HepG2 (cell line): ENCODE measurements around the gene PARP2. TPM values are rescaled to one million over a fixed set of nuclear protein-coding genes. Genes with fewer than 3 reads are reported as not detected.

Experiments
- ESRRA ChIP-seq: sonication (generic); formaldehyde crosslinking; IDR thresholded peaks from 2 replicates; pipeline ENCODE4 v1.5.1; 2020; ENCODE audit warnings: mild to moderate bottlenecking, low read depth, missing genetic modification reagents
- FOSL1 ChIP-seq: sonication (generic); formaldehyde crosslinking; IDR thresholded peaks from 2 replicates; pipeline ENCODE4 v1.9.0; 2021; ENCODE audit warnings: missing genetic modification reagents, borderline replicate concordance
- HNF4G ChIP-seq, 2 experiments: sonication (generic) in 1 of 2; formaldehyde crosslinking in 1 of 2; IDR thresholded peaks; 2 replicates each; pipeline versions ENCODE4 v1.4.0 to v1.6.1; 2011 to 2020; ENCODE audit warnings: borderline replicate concordance in 2 of 2, low read depth in 2 of 2, mild to moderate bottlenecking in 2 of 2, low read length in 1 of 2, missing genetic modification reagents in 1 of 2, moderate library complexity in 1 of 2
- IRF2 ChIP-seq: IDR thresholded peaks from 2 replicates; pipeline ENCODE4 v1.6.1; 2018; ENCODE audit warnings: missing genetic modification reagents, missing compliant biosample characterization
- JDP2 ChIP-seq: sonication (generic); formaldehyde crosslinking; IDR thresholded peaks from 2 replicates; pipeline ENCODE4 v1.8.1; 2022; ENCODE audit warnings: missing genetic modification reagents, borderline replicate concordance
- MBD4 ChIP-seq: IDR thresholded peaks from 2 replicates; pipeline ENCODE4 v1.6.1; 2012; ENCODE audit warnings: low read length, inconsistent platforms, borderline replicate concordance
- NRL ChIP-seq: sonication (generic); formaldehyde crosslinking; IDR thresholded peaks from 2 replicates; pipeline ENCODE4 v1.5.0; 2020; ENCODE audit warnings: missing genetic modification reagents, mild to moderate bottlenecking, moderate library complexity, borderline replicate concordance
- TBX2 ChIP-seq: sonication (generic); formaldehyde crosslinking; IDR thresholded peaks from 2 replicates; pipeline ENCODE4 v1.5.0; 2020; ENCODE audit warnings: missing genetic modification reagents, mild to moderate bottlenecking, borderline replicate concordance
- THAP8 ChIP-seq: sonication (generic); formaldehyde crosslinking; IDR thresholded peaks from 2 replicates; pipeline ENCODE4 v1.5.1; 2020; ENCODE audit warnings: missing genetic modification reagents, mild to moderate bottlenecking, borderline replicate concordance
- ZKSCAN5 ChIP-seq: sonication (generic); formaldehyde crosslinking; IDR thresholded peaks from 2 replicates; pipeline ENCODE4 v1.5.1; 2020; ENCODE audit warnings: mild to moderate bottlenecking, missing genetic modification reagents
- ZNF225 ChIP-seq: sonication (generic); formaldehyde crosslinking; IDR thresholded peaks from 2 replicates; pipeline ENCODE4 v1.4.0; 2020; ENCODE audit warnings: mild to moderate bottlenecking, missing genetic modification reagents
- polyA plus RNA-seq, 8 experiments: library from polyadenylated mRNA; depleted of rRNA in 3 of 8; stranded (reverse) in 7 of 8; unstranded in 1 of 8; fragments of >200 nt; fragmentation: Illumina TruSeq in 4 of 8; extraction: Trizol in 4 of 8; gene quantifications; 2 replicates each; pipeline versions ENCODE4 v1.2.1 to v1.2.3, GENCODE V29; 2011 to 2016; ENCODE audit warnings: low read depth in 4 of 8, missing spikeins in 1 of 8, mixed read lengths in 1 of 8; ENCODE audit not compliant: insufficient read depth in 1 of 8
- total RNA-seq, 5 experiments: library from RNA; depleted of rRNA; stranded (reverse); fragments of >200 nt; fragmentation: Illumina TruSeq; extraction: Trizol; gene quantifications; 2 replicates each; pipeline ENCODE4 v1.2.3, GENCODE V29; 2016; ENCODE audit warnings: low read depth in 1 of 5
- TF ChIP-seq, protein P1 (sequence below): IDR thresholded peaks from 2 replicates; pipeline ENCODE4 v1.6.1; 2016; ENCODE audit warnings: low read depth, control low read depth
- TF ChIP-seq, protein P2 (sequence below), 2 experiments: sonication (generic) in 1 of 2; formaldehyde crosslinking in 1 of 2; IDR thresholded peaks; 2 replicates each; pipeline versions ENCODE4 v1.4.0 to v1.6.1; 2016 to 2020; ENCODE audit warnings: borderline replicate concordance in 1 of 2, low read depth in 1 of 2, mild to moderate bottlenecking in 1 of 2, missing genetic modification reagents in 1 of 2
- TF ChIP-seq, protein P3 (sequence below): sonication (generic); formaldehyde crosslinking; IDR thresholded peaks from 2 replicates; pipeline ENCODE4 v1.4.0; 2020; ENCODE audit warnings: mild to moderate bottlenecking, missing genetic modification reagents, borderline replicate concordance

The PARP2 gene
- total and polyA plus RNA-seq, 2 of the 13 experiments (the other 11 are each of a cell fraction or from before 2014, with no cell fraction given): 37.3 to 38.4 TPM

DNA sequence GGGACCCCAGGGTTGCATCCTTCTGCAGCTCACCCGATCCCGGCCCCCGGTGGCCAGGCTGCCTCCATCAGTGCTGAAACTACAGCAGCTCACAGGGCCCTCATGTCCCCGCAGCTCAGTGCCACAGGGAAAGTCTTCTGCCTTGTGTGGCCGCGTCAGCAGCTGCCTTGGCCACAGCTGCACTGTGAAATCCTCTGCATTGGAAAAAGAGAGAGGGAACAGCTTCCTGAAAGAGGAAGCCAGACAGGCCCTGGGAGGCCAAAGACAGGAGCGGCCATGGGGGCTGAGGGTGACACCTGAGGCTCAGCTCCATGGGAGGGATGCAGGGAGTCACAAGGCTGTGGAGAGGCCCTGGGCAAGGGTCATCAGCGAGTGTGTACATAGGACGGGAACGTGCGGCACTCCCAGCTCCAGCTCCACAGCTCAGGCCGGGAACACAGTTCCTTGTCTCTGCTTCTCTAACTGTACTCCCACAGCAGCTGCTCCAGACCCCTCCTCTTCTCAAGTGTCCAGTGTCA, 32.7 kb downstream of the PARP2 start (continued):
- TF ChIP-seq, protein P1, sequence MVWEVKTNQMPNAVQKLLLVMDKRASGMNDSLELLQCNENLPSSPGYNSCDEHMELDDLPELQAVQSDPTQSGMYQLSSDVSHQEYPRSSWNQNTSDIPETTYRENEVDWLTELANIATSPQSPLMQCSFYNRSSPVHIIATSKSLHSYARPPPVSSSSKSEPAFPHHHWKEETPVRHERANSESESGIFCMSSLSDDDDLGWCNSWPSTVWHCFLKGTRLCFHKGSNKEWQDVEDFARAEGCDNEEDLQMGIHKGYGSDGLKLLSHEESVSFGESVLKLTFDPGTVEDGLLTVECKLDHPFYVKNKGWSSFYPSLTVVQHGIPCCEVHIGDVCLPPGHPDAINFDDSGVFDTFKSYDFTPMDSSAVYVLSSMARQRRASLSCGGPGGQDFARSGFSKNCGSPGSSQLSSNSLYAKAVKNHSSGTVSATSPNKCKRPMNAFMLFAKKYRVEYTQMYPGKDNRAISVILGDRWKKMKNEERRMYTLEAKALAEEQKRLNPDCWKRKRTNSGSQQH: no peak
- TF ChIP-seq NRL (CRISPR knock-in tag): peak; percentile 60
- 0 out of 2 replicates have a peak, but pooled peaks have one; percentile 31 for TF ChIP-seq ZNF225
- TF ChIP-seq HNF4G (IDR thresholded peaks at IDR 0.05; ENCODE audit: borderline replicate concordance, low read depth, low read length): peak; percentile 81
- peak; percentile 87 for TF ChIP-seq HNF4G (CRISPR knock-in tag; IDR thresholded peaks at IDR 0.05; ENCODE audit: borderline replicate concordance, low read depth)
- TF ChIP-seq JDP2 (CRISPR knock-in tag): no peak
- TF ChIP-seq TBX2 (CRISPR knock-in tag): peak; percentile 59
- no peak; the same call in 1 of the 2 replicates for TF ChIP-seq THAP8 (CRISPR knock-in tag)
- TF ChIP-seq IRF2: peak; percentile 30; the same call in 1 of the 2 replicates
- no peak for TF ChIP-seq FOSL1
- no peak for TF ChIP-seq ESRRA (CRISPR knock-in tag)
- TF ChIP-seq, protein P2, sequence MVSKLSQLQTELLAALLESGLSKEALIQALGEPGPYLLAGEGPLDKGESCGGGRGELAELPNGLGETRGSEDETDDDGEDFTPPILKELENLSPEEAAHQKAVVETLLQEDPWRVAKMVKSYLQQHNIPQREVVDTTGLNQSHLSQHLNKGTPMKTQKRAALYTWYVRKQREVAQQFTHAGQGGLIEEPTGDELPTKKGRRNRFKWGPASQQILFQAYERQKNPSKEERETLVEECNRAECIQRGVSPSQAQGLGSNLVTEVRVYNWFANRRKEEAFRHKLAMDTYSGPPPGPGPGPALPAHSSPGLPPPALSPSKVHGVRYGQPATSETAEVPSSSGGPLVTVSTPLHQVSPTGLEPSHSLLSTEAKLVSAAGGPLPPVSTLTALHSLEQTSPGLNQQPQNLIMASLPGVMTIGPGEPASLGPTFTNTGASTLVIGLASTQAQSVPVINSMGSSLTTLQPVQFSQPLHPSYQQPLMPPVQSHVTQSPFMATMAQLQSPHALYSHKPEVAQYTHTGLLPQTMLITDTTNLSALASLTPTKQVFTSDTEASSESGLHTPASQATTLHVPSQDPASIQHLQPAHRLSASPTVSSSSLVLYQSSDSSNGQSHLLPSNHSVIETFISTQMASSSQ (IDR thresholded peaks at IDR 0.05; ENCODE audit: low read depth): no peak
- TF ChIP-seq, protein P2 (CRISPR knock-in tag; IDR thresholded peaks at IDR 0.05; ENCODE audit: borderline replicate concordance): no peak
- TF ChIP-seq MBD4: no peak
- TF ChIP-seq ZKSCAN5 (CRISPR knock-in tag): no peak
- TF ChIP-seq, protein P3, sequence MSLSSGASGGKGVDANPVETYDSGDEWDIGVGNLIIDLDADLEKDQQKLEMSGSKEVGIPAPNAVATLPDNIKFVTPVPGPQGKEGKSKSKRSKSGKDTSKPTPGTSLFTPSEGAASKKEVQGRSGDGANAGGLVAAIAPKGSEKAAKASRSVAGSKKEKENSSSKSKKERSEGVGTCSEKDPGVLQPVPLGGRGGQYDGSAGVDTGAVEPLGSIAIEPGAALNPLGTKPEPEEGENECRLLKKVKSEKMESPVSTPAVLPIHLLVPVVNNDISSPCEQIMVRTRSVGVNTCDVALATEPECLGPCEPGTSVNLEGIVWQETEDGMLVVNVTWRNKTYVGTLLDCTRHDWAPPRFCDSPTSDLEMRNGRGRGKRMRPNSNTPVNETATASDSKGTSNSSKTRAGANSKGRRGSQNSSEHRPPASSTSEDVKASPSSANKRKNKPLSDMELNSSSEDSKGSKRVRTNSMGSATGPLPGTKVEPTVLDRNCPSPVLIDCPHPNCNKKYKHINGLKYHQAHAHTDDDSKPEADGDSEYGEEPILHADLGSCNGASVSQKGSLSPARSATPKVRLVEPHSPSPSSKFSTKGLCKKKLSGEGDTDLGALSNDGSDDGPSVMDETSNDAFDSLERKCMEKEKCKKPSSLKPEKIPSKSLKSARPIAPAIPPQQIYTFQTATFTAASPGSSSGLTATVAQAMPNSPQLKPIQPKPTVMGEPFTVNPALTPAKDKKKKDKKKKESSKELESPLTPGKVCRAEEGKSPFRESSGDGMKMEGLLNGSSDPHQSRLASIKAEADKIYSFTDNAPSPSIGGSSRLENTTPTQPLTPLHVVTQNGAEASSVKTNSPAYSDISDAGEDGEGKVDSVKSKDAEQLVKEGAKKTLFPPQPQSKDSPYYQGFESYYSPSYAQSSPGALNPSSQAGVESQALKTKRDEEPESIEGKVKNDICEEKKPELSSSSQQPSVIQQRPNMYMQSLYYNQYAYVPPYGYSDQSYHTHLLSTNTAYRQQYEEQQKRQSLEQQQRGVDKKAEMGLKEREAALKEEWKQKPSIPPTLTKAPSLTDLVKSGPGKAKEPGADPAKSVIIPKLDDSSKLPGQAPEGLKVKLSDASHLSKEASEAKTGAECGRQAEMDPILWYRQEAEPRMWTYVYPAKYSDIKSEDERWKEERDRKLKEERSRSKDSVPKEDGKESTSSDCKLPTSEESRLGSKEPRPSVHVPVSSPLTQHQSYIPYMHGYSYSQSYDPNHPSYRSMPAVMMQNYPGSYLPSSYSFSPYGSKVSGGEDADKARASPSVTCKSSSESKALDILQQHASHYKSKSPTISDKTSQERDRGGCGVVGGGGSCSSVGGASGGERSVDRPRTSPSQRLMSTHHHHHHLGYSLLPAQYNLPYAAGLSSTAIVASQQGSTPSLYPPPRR (CRISPR knock-in tag): no peak
